ENCODE data around the gene NGDN.
A peak's percentile ranks its signal among the peaks of the same experiment; 100 is the strongest.

The NGDN gene

DNA sequence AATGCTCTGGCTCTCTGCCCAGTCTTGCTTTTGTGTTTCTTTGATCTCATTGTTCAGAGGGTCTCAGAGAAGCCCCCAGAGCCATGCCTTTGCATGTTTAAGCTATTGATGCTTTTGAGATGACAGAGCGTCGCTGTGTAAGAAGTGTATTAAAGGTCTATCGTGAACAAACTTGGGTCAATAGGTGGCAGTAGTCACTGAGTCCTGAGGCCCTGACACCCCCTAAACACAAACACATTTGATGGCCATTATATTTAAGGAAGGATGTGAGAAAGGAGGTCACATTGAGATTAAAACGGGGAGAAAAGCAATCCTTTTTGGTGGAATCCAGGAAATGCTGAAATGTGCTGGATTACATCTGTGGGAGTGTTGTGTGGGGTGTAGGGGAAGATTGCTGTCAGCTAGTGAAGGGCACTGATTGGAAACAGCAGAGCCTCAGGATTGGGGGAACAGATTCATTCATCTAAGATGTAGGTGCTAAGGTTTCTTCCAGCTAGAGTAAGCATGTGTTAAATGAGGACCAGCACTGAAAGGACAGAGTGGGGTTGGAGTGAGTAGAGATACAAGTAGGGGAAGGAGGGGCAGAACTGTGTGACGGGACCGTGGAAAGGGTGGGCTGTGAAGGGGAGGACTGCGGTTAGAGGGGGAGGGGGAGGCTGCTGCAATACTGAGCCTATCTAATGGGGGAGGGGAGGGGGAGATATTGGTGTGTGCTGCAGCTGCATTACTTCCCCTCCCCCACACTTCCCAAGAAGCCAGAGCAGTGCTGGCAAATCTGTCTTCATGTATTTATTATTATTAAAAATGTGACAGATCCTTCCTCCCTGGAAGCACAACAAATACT is 12.7 kb downstream of the NGDN start:
- Histone ChIP-seq H3K9ac (ENCODE audit: low read depth, low read length) (peak overlapping the region; percentile 56), H3K4me1 (ENCODE audit: insufficient read depth, low read length) (peaks cover 54% of the 10 kb centered on the region)

DNA sequence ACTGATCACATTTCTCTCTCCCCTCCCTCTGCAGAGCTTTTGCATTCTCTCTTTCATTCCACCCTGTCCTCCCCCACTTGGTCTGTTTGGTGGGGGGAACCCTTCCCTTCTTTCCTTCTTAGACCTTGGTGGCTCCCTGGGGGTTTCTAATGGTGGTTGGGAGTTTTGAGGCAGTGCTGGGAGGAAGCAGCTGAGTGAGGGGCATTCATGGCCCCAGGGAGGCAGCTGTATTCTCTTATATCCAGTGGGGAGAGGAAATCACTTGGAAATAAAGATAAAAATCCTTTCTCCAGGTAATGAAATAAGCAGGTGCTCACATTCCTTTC is 13.3 kb downstream of the NGDN start:
- Histone ChIP-seq H3K9me3 (ENCODE audit: insufficient read depth, low read depth, low read length) (no peaks in the 10 kb centered on the region), H3K9ac (ENCODE audit: low read depth, low read length) (peak overlapping the region; percentile 56), H3K27me3 (ENCODE audit: insufficient read depth, low read length) (no peaks in the 10 kb centered on the region), H3K4me3 (ENCODE audit: low read length) (peak overlapping the region; percentile 8; the same call in 1 of the 2 replicates), H3K4me1 (ENCODE audit: insufficient read depth, low read length) (peaks cover 55% of the 10 kb centered on the region), H3K27ac (ENCODE audit: low read depth, low read length) (peak overlapping the region; percentile 89), H3K36me3 (ENCODE audit: insufficient read depth, low read length) (peaks cover 15% of the 10 kb centered on the region)

More for the DNA sequence above, 12.7 kb downstream of the NGDN start:
- Histone ChIP-seq H3K4me3 (ENCODE audit: low read length) (peak overlapping the region; percentile 20; the same call in 1 of the 2 replicates), H3K27ac (ENCODE audit: low read depth, low read length) (peak overlapping the region; percentile 89), H3K36me3 (ENCODE audit: insufficient read depth, low read length) (peaks cover 21% of the 10 kb centered on the region), H3K27me3 (ENCODE audit: insufficient read depth, low read length) (no peaks in the 10 kb centered on the region), H3K9me3 (ENCODE audit: insufficient read depth, low read depth, low read length) (no peaks in the 10 kb centered on the region)
- 44% methylated on average over 7 of the region's 7 CpGs for WGBS

DNA sequence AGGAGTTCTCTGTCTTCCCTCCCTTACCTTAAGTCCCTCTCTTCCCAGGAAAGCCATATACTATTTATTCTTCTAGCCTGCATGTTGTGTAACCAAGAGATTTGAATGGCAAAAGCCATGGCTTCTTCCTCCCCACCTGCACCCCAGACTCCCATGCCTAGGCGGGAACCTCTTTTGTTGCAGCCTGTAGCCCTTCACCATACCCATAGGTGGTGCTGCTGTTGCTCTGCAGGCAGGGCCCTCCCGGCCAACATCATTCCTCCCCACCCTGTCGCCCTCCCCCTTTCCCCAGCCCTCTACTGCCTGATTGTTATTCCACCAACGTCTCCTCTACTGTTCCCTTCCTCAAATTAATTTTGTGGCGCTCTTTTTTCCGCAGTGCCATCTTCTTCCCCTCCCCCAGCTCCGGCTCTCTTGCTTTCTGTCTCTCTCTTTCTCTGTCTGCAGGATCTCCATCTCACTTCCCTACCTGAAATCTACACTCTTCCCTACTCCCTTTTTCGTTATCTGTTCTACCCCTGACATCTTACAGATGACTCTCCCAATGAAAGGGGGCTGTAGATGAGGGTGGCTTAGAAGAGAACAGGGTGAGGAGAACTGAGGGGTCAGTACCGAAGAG is 13.8 kb downstream of the NGDN start:
- H3K27ac ChIP-seq (ENCODE audit: low read depth, low read length), result peak overlapping the region; percentile 89
- H3K9me3 ChIP-seq (ENCODE audit: insufficient read depth, low read depth, low read length), result no peaks in the 10 kb centered on the region
- peaks cover 57% of the 10 kb centered on the region for H3K4me1 ChIP-seq (ENCODE audit: insufficient read depth, low read length)
- peaks cover 9% of the 10 kb centered on the region for H3K36me3 ChIP-seq (ENCODE audit: insufficient read depth, low read length)
- 18% methylated on average over 8 of the region's 9 CpGs for WGBS
- no peaks in the 10 kb centered on the region for H3K27me3 ChIP-seq (ENCODE audit: insufficient read depth, low read length)
- H3K9ac ChIP-seq (ENCODE audit: low read depth, low read length), result peak overlapping the region; percentile 56
- H3K4me3 ChIP-seq (ENCODE audit: low read length), result peak overlapping the region; percentile 8; the same call in 1 of the 2 replicates

DNA sequence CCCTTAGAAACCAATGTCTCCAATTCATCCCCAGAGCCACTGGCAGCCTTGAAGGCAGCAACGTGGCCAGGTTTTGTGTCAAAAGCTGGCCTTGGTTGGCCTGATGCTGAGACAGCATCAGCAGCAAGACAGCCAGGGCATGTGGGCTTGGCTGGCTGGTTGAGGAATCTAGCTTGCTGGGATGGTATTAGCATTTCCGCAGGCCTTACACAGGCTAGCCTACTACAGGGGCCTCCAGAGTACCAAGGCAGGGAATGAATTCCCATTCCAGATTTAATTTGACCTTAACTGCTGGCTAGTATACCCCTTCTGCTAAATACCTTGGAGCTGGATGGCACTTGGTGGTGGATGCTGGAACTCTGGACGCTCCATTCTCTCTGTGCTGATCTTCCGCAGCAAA is 15.8 kb downstream of the NGDN start:
- WGBS, result 45% methylated on average over 4 of the region's 4 CpGs
- H3K36me3 ChIP-seq (ENCODE audit: insufficient read depth, low read length), result no peaks in the 10 kb centered on the region
- H3K27ac ChIP-seq (ENCODE audit: low read depth, low read length), result peak overlapping the region; percentile 12; the same call in 1 of the 2 replicates
- no peaks in the 10 kb centered on the region for H3K9me3 ChIP-seq (ENCODE audit: insufficient read depth, low read depth, low read length)
- 0 out of 2 replicates have a peak overlapping the region, but pooled peaks have one; percentile 12 for H3K9ac ChIP-seq (ENCODE audit: low read depth, low read length)
- no peaks in the 10 kb centered on the region for H3K27me3 ChIP-seq (ENCODE audit: insufficient read depth, low read length)
- H3K4me1 ChIP-seq (ENCODE audit: insufficient read depth, low read length), result peaks cover 57% of the 10 kb centered on the region
- H3K4me3 ChIP-seq (ENCODE audit: low read length), result no peak overlapping the region

DNA sequence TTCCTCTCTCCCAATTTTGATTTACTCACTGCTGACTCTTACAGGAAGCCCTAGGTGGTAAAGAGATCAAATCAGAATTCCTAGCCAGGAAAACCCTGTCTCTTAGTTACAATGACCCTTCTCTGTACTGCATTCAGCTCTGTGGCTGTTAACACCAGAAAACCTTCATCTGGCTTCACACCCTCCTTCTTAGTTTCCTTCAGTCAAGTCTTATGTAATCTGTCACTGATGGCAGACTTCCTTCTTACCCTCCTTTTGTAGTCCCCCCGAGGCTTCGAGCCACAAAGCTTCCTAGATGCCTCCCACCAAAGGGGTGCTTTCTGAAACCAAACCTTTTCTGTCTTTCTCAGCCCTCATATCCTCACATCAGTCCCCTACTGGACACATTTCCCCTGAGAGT is 16.5 kb downstream of the NGDN start:
- Histone ChIP-seq H3K4me1 (ENCODE audit: insufficient read depth, low read length) (peaks cover 57% of the 10 kb centered on the region), H3K27ac (ENCODE audit: low read depth, low read length) (peak overlapping the region; percentile 62), H3K9ac (ENCODE audit: low read depth, low read length) (0 out of 2 replicates have a peak overlapping the region, but pooled peaks have one; percentile 17), H3K9me3 (ENCODE audit: insufficient read depth, low read depth, low read length) (no peaks in the 10 kb centered on the region), H3K36me3 (ENCODE audit: insufficient read depth, low read length) (no peaks in the 10 kb centered on the region), H3K27me3 (ENCODE audit: insufficient read depth, low read length) (no peaks in the 10 kb centered on the region), H3K4me3 (ENCODE audit: low read length) (no peak overlapping the region)
- WGBS, result 82% methylated on average over 2 of the region's 2 CpGs

DNA sequence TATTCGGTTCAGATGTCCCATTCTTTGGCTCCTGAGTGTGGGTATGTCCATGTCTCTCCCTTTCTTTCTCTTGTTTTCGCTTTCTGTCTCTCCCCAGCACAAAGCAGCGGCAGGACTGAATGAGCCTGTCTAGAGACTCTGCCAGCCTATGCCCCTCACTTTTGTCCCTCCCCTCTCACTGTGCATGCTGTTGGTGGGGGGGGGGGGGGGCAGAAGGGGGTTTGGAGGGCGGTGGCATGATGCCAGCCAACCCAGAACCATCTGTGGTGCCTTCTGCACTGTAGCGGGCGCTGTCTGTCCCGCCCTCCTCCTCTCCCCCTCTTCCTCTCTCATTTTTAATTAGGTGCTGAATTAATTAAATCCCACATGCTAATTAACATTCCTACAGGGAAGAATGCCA is 17.7 kb downstream of the NGDN start:
- Histone ChIP-seq H3K4me3 (ENCODE audit: low read length) (no peak overlapping the region), H3K4me1 (ENCODE audit: insufficient read depth, low read length) (peaks cover 50% of the 10 kb centered on the region), H3K36me3 (ENCODE audit: insufficient read depth, low read length) (no peaks in the 10 kb centered on the region), H3K27ac (ENCODE audit: low read depth, low read length) (no peak overlapping the region), H3K9ac (ENCODE audit: low read depth, low read length) (no peak overlapping the region; the same call in 1 of the 2 replicates), H3K9me3 (ENCODE audit: insufficient read depth, low read depth, low read length) (no peaks in the 10 kb centered on the region), H3K27me3 (ENCODE audit: insufficient read depth, low read length) (no peaks in the 10 kb centered on the region)
- WGBS, result 68% methylated on average over 3 of the region's 7 CpGs

DNA sequence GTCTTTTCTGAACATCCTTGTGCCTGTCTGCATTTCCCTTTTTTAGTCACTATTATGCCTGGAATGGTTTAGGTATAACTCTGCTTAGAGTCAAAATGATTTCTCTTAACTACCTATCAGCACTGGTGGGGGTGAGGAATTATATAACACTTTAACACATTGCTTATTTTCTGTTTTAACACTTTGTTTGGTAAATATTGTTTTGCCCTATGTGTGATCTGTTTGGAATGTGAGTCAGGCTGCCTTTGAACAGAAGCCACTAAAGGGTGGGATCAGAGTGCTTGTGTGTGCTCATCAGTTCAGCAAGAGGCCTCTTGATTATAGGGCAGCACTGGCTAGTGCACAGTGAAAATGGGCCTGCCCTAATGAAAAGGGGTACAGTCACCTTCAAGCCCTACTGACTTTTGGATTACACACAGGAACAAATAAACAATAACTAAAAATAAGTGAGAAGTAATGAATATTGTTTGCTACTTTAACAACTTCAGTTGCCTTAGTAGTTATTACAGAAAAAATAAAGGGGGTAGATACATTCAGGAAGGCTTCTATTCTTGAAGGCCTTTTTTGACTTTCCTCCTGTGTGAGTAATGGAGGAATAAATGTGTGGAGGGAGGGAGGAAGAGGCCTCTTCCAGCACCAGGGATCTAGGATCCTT is 23.2 kb downstream of the NGDN start:
- Histone ChIP-seq H3K4me3 (ENCODE audit: low read length) (no peak overlapping the region), H3K4me1 (ENCODE audit: insufficient read depth, low read length) (peaks cover 34% of the 10 kb centered on the region), H3K36me3 (ENCODE audit: insufficient read depth, low read length) (no peaks in the 10 kb centered on the region), H3K9me3 (ENCODE audit: insufficient read depth, low read depth, low read length) (no peaks in the 10 kb centered on the region), H3K27me3 (ENCODE audit: insufficient read depth, low read length) (no peaks in the 10 kb centered on the region), H3K27ac (ENCODE audit: low read depth, low read length) (peak overlapping the region; percentile 51), H3K9ac (ENCODE audit: low read depth, low read length) (no peak overlapping the region)

DNA sequence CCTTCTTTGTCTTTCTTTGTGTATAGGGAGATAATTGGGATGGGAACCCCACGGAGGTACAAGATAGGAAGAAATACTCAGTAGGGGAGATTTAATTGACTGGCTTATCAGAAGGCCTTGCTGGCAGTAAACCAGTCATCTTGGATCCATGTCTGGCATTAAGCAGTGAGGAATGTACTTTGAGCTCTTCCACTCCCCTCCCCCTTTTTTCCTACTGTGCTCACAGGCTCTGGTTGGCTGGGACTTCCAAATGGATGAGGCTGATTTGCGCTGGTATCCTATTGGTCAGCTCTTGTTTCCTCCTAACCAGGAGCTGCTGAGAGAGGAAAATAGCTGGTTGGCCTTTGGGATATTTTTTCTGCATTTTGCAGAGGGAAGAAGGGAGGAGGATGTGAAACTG is 24.7 kb downstream of the NGDN start:
- Histone ChIP-seq H3K27me3 (ENCODE audit: insufficient read depth, low read length) (no peaks in the 10 kb centered on the region), H3K27ac (ENCODE audit: low read depth, low read length) (peak overlapping the region; percentile 81), H3K36me3 (ENCODE audit: insufficient read depth, low read length) (no peaks in the 10 kb centered on the region), H3K4me1 (ENCODE audit: insufficient read depth, low read length) (peaks cover 32% of the 10 kb centered on the region), H3K9ac (ENCODE audit: low read depth, low read length) (no peak overlapping the region), H3K9me3 (ENCODE audit: insufficient read depth, low read depth, low read length) (no peaks in the 10 kb centered on the region), H3K4me3 (ENCODE audit: low read length) (no peak overlapping the region)
- 34% methylated on average over 2 of the region's 2 CpGs for WGBS

DNA sequence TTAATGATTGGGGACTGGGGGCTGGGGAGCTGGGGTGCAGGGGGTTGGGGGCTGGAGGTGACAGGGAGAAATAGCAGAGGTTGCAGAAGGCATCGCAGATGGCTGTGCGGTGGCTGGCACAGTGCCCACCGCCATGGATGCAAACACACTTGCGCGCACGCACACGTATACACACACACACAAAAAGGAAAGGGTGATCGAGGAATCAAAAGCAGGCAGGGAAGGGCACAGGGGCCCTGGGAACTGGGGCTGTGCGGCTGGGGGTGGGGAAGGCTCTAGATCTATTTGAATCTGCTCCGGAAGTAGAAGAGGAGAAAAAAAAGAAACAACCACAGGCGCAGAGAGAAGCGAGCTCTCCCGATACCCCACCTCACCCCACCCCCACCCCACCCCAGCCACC is 42.7 kb downstream of the NGDN start:
- Histone ChIP-seq H3K27ac (ENCODE audit: low read depth, low read length) (no peak overlapping the region), H3K27me3 (ENCODE audit: insufficient read depth, low read length) (0 out of 2 replicates have a peak, but pooled peaks cover 4% of the 10 kb centered on the region), H3K9me3 (ENCODE audit: insufficient read depth, low read depth, low read length) (no peaks in the 10 kb centered on the region), H3K36me3 (ENCODE audit: insufficient read depth, low read length) (no peaks in the 10 kb centered on the region), H3K4me3 (ENCODE audit: low read length) (no peak overlapping the region), H3K9ac (ENCODE audit: low read depth, low read length) (no peak overlapping the region), H3K4me1 (ENCODE audit: insufficient read depth, low read length) (no peaks in the 10 kb centered on the region; the same call in 1 of the 2 replicates)
- WGBS, result 84% methylated on average over 9 of the region's 13 CpGs

DNA sequence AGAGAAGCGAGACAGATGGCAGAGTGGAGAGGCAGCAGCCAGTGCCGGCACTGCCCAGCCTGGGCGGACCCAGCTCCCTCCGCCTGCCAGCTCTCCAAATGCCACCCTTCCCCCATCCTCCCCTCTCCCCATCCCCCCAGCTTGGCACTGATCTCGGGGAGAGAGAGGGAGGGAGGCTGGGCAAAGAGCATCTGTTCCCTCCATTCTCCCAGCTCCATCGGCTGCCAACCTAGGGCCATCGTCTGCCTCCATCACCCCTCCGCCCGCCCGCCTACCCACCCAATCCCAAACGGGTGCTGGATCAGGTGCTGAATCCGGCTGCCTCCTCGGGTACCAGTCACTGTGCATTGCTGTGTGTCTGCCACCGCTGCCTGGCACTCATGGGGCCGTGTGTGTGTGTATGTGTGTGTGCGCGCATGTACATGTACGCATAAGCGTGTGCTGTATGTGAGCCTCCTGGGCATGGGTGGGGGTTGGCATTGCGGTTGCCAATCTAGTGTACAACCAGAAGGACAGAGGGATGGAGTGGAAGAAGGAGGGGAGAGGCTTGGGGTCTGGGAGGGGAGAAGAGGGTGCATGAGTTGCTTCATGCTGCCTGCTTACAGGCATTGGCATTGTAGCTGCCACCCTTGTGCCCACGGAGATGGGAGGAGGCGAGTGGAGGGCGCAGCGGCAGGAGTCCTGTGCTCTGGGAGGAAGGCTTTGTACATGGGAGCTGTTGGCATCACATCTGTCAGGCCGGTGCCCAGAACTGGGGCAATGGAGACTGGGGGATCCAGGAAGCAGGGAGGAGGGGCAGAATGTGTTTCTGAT is 43.7 kb downstream of the NGDN start:
- H3K27ac ChIP-seq (ENCODE audit: low read depth, low read length), result no peak overlapping the region
- H3K4me1 ChIP-seq (ENCODE audit: insufficient read depth, low read length), result peaks cover 7% of the 10 kb centered on the region
- H3K27me3 ChIP-seq (ENCODE audit: insufficient read depth, low read length), result 0 out of 2 replicates have a peak, but pooled peaks cover 4% of the 10 kb centered on the region
- no peaks in the 10 kb centered on the region for H3K9me3 ChIP-seq (ENCODE audit: insufficient read depth, low read depth, low read length)
- no peak overlapping the region for H3K9ac ChIP-seq (ENCODE audit: low read depth, low read length)
- no peak overlapping the region for H3K4me3 ChIP-seq (ENCODE audit: low read length)
- H3K36me3 ChIP-seq (ENCODE audit: insufficient read depth, low read length), result no peaks in the 10 kb centered on the region
- WGBS, result 91% methylated on average over 22 of the region's 25 CpGs
